ENCODE measurements around the gene CWC15. TPM values are rescaled to one million over a fixed set of nuclear protein-coding genes. Genes with fewer than 3 reads are reported as not detected.

The CWC15 gene
- polyA plus RNA-seq, 1 donor (not counting 4 experiments of a cell fraction or from before 2014, with no cell fraction given) = 56.3 TPM

GRCh38 chr11:95003716-95004115, 30.4 kb upstream of the CWC15 start:
- Histone ChIP-seq H3K27ac (ENCODE audit: control insufficient read depth, insufficient read depth, low read length) (no peak overlapping the region), H2AFZ (ENCODE audit: control insufficient read depth, low read length) (no peak overlapping the region), H3K36me3 (ENCODE audit: control insufficient read depth in 2 of 2, extremely low read depth in 1 of 2, insufficient read depth in 2 of 2, low read length in 2 of 2) (no peaks in the 10 kb centered on the region), H4K20me1 (ENCODE audit: control insufficient read depth, extremely low read depth, insufficient read depth, low read length) (no peaks in the 10 kb centered on the region), H3K79me2 (ENCODE audit: control insufficient read depth, insufficient read depth, low read length) (no peaks in the 10 kb centered on the region), H3K4me3 (ENCODE audit: control insufficient read depth in 2 of 3, extremely low read depth in 1 of 3, insufficient read depth in 2 of 3, low read depth in 1 of 3, low read length in 3 of 3) (no peak overlapping the region), H3K4me2 (ENCODE audit: control insufficient read depth, extremely low read depth, insufficient read depth, low read depth, low read length) (no peak overlapping the region), H3K9me1 (ENCODE audit: control insufficient read depth, extremely low read depth, insufficient read depth, low read length) (no peaks in the 10 kb centered on the region), H3K4me1 (ENCODE audit: control insufficient read depth, extremely low read depth, insufficient read depth, low read length) (no peaks in the 10 kb centered on the region), H3K9ac (ENCODE audit: control insufficient read depth, extremely low read depth, insufficient read depth, low read length) (no peak overlapping the region), H3K27me3 (ENCODE audit: control insufficient read depth, extremely low read depth, insufficient read depth, low read length) (no peaks in the 10 kb centered on the region), H3K9me3 (ENCODE audit: control insufficient read depth, low read depth, low read length) (no peaks in the 10 kb centered on the region)
- TF ChIP-seq CTCF (optimal IDR thresholded peaks at IDR 0.05 in 1 of 3, IDR thresholded peaks at IDR 0.05 in 1 of 3, conservative IDR thresholded peaks at IDR 0.05 in 1 of 3; ENCODE audit: extremely low read depth in 1 of 3, insufficient read depth in 2 of 3, low read length in 3 of 3) = no peak
- TF ChIP-seq EZH2 (IDR thresholded peaks at IDR 0.05; ENCODE audit: low read length) = no peak
- DNase-seq (ENCODE audit: low read depth, low spot score) (no peak), FAIRE-seq (no peak)
- dilution Hi-C loops (cut with MboI; ENCODE audit: extremely low pct_ligation_motif_present, low sequenced_read_pairs) = no loop called here

- H4K20me1 ChIP-seq (ENCODE audit: control insufficient read depth, extremely low read depth, insufficient read depth, low read length) = no peaks in the 10 kb centered on the region
- no peak overlapping the region for H2AFZ ChIP-seq (ENCODE audit: control insufficient read depth, low read length)
- no peak for DNase-seq (ENCODE audit: low read depth, low spot score)
- no peaks in the 10 kb centered on the region for H3K4me1 ChIP-seq (ENCODE audit: control insufficient read depth, extremely low read depth, insufficient read depth, low read length)
- no peak overlapping the region for H3K4me3 ChIP-seq (ENCODE audit: control insufficient read depth in 2 of 3, extremely low read depth in 1 of 3, insufficient read depth in 2 of 3, low read depth in 1 of 3, low read length in 3 of 3)
- dilution Hi-C loops (cut with MboI; ENCODE audit: extremely low pct_ligation_motif_present, low sequenced_read_pairs) = no loop called here
- no peak overlapping the region for H3K27ac ChIP-seq (ENCODE audit: control insufficient read depth, insufficient read depth, low read length)
- no peak overlapping the region for H3K4me2 ChIP-seq (ENCODE audit: control insufficient read depth, extremely low read depth, insufficient read depth, low read depth, low read length)
- H3K9ac ChIP-seq (ENCODE audit: control insufficient read depth, extremely low read depth, insufficient read depth, low read length) = no peak overlapping the region
- H3K79me2 ChIP-seq (ENCODE audit: control insufficient read depth, insufficient read depth, low read length) = no peaks in the 10 kb centered on the region
- no peak for FAIRE-seq
- H3K9me1 ChIP-seq (ENCODE audit: control insufficient read depth, extremely low read depth, insufficient read depth, low read length) = no peaks in the 10 kb centered on the region
- H3K9me3 ChIP-seq (ENCODE audit: control insufficient read depth, low read depth, low read length) = no peaks in the 10 kb centered on the region
- H3K27me3 ChIP-seq (ENCODE audit: control insufficient read depth, extremely low read depth, insufficient read depth, low read length) = no peaks in the 10 kb centered on the region
- H3K36me3 ChIP-seq (ENCODE audit: control insufficient read depth in 2 of 2, extremely low read depth in 1 of 2, insufficient read depth in 2 of 2, low read length in 2 of 2) = no peaks in the 10 kb centered on the region
- no peak for TF ChIP-seq CTCF (optimal IDR thresholded peaks at IDR 0.05 in 1 of 3, IDR thresholded peaks at IDR 0.05 in 1 of 3, conservative IDR thresholded peaks at IDR 0.05 in 1 of 3; ENCODE audit: extremely low read depth in 1 of 3, insufficient read depth in 2 of 3, low read length in 3 of 3)
- TF ChIP-seq EZH2 (IDR thresholded peaks at IDR 0.05; ENCODE audit: low read length) = no peak
Measured at GRCh38 chr11:94998285-94998684, 24.9 kb upstream of the CWC15 start.
